Muscle of back (tissue), 11 donors: ENCODE measurements around the gene FNDC3B. TPM values are rescaled to one million over a fixed set of nuclear protein-coding genes. Genes with fewer than 3 reads are reported as not detected.
"Not testable (repeated sequence)": the region's sequence is repeated elsewhere in the genome, so short reads cannot be mapped to it uniquely, and the experiment has no call there.

Experiments used
- DNase-seq, 3 donors: peaks; one replicate each; pipeline versions ENCODE4 v3.0.0 to v3.0.0-alpha.2; 2013
- polyA plus RNA-seq, 10 donors: library from polyadenylated mRNA; unstranded; fragments of 120-200 nt; gene quantifications; one replicate each; pipeline ENCODE4 v1.2.1, GENCODE V29; 2013; ENCODE audit not compliant: insufficient read length in 10 of 10

FNDC3B gene
- polyA plus RNA-seq, 10 donors: 53.2 to 77.3 (median 67.4) TPM

DNA sequence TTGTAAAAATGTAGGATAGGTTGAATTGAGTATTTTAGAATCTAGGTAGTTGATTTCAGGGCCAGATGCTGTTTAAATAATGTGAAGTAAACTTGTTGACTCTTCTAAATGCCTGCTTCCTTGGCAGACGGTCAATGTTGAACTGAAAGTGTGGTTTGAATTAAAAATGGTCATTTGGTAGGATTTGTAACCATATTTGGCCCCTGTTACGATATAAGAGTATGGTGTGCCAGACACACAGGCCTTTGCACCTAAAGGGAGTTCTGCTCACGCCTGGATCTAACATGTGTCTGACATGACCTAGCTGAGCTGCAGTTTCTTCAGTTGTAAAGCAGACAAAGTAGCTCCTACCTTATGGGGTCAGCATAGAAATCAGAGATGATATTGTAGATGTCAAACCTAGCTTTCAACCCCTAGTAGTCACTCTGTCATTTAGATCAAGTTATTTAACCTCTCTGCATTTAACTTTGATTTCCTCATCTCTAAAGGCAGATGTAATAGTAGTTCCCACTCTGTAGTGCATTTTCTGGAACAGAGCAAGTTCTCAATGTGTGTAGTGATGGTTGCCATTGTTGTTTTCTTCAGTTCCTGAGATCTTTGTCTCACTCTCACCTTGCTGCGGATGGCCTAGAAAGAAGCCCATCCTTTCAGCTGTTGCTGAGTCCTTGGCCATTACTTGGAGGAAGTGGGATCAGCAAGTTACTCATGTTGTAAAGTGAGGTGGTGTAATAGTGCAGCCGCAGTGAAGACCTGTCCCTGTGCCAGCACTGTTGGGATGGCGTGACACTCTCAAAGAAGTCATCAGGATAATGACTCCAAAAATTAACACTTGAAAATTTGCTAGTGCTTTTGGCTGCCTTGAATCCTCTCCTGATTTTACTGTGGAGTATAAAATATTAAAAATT, 318.7 kb downstream of the FNDC3B start:
- DNase-seq: peak in 2 of 3 donors; percentile 13 to 28

DNA sequence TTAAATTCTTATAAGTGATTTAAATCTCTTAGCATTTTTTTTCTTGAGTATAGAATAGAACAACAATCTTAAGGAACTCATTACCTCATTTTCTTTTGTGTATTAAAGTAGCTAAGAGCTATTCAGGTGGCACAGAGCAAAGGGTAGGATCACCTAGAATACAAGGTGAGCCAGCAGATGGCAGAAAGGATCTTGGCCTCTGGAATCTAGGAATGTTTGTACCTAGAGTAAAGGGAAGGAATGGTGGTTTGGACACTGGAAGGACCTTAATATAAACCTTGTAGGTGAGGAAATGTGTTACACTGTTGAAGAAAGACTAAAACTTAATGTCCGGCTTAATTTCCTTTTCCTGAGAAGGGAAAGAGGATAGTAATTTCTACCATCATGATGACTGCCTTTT, 319.9 kb downstream of the FNDC3B start:
- DNase-seq: no peak

DNA sequence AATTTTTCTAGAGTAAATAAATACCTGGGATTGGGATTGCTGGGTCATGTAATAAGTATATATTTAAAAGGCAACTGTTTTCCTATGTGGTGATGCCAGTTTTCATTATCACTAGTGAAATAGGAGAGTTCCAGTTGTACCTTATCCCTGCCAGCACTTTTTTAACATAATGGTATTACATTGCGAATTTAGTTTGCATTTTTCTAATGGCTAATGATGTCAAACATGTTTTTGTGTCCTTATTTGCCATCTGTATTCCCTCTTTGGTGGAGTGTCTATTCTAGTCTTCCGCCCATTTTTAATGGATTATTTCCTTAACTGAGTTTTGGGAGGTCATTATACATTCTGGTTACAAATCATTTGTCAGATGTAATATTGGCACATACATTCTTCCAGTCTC, 320.6 kb downstream of the FNDC3B start:
- DNase-seq: no peak

DNA sequence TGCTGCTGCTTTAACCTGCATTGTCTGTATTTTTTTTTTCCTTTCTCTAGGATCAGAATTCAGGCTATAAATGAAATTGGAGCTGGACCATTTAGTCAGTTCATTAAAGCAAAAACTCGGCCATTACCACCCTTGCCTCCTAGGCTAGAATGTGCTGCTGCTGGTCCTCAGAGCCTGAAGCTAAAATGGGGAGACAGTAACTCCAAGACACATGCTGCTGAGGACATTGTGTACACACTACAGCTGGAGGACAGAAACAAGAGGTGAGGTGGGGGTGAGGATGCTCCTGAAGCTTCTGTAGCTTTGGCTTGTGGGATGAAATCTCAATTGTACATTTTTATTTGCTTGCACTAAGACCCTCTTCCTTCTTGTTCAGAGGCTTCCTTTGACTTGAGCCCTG, 323.2 kb downstream of the FNDC3B start:
- DNase-seq: no peak

DNA sequence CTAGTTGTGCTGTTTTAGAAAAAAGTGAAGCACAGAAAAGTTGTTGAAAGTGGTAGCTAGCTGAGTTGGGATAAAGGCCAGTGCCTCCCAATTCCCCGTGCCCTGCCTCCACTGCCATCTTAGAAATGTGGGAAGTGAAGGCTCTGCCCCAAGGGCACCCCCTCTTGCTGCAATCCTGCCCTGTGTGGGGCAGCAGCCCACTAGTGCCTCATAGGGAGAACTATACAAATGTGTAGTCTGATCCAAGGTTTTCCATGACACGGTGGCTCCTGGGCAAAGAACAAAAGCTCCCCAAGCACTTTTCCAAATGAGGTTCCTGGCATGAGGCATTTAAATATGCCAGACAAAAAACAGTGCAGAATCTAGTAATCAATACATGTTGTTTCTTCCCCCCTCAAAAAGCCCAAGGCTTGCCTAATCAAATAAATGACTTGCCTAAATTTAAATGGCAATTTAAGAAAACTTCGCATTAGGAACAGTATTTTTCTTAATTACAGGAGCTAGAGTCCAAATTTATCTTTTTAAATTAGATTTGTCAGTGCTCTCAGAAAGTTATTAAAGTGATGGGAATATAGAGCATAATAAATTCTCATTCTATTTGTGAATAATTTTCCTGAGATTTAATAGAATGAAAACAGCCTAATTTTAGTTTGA, 325.1 kb downstream of the FNDC3B start:
- DNase-seq: no peak

DNA sequence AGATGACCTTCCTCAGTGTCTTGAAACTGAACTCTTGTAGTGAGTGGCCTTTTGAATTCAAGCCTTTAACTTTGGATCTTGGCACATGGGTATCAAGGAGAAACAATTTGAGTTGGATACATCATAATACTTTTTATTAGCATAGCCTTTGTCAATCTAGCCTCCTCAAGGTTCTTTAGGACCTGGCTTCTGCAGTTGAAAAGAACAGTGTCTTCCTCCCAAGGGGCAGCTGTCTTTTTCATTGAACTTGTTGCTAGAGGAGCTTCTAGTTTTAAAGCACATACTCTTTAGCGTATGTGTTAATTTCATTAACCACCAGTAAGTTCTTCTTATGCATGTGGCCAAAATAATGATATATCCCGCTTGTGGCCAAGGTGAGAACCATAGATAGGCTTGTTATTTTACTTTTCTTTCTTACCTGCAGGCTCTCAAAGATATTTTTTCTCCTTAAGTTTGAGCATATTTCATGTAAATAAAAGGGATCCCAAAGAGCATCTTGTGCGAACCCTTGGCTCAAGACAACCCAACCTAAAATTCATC, 325.7 kb downstream of the FNDC3B start:
- DNase-seq: no peak

DNA sequence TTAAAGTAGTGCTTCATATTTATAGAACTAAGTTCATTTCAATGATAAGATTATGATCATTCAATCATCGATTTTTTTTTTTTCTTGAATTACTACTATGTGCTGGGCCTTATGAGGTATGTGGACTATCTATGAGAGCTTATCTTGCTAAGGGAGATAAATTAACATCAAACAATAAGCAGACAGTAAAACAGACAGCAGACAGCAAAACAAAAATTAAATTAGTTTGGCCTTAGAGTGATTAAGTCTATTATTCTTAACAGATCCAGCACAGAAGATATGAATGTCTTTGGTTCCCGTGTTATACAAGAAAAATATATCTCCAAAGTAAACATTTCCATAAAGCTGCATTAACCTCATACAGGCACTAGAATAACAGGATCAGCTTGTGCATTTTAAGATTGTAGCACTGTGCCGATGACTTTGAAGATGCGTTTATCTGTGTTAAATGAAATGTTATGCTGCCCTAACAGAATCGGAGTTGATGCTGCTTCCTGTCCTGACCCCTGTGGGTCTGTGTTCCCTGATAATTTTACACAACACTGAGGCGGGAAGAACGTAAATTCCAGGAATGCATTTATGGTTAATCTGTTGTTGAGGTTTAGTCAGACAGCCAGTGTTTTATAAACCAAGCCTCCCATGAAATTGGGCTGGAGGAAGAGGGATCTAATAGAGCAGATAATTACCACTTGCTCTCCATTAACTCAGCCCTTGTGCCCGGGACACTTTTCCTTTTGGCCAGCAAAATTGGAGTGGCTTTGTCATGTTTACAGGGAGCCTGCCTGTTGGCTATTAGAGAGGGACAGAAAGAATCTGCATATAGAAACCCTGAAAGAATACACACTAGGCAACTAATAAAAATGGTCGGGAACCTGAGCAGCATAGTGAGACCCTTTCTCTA, 328.1 kb downstream of the FNDC3B start:
- no peak for DNase-seq

DNA sequence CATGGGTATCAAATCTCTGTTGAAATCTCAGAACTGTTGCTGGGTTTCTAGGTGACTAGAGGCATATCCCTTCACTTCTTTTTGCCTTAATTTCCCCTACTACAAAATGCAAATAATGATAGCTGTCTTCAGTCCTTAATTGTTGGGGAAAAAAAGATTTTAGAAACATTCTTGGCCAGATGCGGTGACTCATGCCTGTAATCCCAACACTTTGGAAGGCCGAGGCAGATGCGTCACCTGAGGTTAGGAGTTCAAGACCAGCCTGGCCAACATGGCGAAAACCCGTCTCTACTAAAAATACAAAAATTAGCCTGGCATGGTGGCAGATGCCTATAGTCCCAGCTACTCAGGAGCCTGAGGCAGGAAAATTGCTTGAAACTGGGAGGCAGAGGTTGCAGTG, 329.2 kb downstream of the FNDC3B start:
- not testable (repeated sequence) for DNase-seq

DNA sequence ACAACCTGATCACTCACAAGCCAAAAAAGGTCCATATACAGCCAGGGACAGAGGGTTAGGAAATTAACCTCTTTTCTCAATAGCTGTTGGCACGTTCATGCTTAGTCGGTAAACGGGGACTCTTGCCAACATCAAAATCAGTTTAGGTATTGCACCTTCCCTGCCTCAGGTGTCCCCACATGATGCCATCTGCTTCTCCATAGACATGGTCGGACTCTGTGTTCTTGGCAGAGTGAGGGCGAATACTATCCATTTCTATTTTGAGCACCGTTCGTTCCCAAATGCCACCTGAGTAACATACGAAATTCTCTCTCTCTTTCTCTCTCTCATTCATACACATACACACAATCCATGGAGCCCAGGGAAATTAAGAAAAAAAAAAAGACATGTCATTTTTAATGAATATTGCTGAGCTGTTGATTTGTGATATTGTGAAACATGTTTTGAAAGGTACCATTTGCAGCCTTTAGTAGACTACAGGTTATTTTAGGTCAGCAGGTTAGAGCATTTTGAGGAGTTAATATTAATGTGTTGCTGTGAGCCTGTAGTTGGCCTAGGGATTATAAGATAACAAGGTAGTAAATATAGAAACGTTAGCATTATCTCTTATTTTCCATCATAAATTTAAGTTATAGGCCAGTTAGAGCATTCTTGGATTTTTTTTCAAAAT, 330.3 kb downstream of the FNDC3B start:
- no peak for DNase-seq

DNA sequence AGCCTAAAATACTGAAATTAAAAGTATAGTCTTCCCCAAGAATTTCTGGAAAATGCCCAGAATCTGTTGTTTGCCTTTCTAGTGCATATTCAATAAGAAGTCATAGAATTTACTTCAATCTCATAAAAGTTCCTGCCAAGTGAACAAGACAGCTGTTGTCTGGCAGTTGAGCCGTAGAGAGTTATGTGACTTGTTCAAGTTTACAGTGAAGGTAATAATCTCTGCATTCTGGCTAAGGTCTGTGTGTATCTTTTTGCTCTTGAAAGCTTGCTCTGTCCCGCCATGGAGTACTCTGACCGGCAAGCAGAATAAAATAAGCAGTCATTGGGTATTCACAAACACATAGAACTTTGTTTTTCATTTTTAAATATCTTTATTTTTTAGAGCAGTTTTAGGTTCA, 331.0 kb downstream of the FNDC3B start:
- DNase-seq: peak in 2 of 3 donors; percentile 7 to 42

DNA sequence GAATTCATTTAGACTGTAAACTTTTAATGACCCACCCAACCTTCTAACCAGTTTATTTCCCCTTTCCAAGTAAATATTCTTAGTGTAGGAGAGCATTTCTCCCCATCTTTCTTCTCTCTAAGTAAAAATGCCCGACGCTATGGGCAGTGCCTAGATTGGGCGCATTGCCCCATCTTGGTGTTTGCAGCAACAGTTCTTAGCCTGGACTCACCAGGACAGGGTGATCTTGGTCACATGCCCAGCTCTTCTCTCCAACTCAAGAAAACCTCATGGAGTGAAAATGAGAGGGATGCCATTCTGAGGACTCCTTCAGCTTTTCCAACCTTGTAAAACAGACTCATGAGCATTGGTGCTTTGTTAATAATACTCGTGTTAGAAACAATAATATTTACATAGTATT, 332.2 kb downstream of the FNDC3B start:
- DNase-seq: no peak

DNA sequence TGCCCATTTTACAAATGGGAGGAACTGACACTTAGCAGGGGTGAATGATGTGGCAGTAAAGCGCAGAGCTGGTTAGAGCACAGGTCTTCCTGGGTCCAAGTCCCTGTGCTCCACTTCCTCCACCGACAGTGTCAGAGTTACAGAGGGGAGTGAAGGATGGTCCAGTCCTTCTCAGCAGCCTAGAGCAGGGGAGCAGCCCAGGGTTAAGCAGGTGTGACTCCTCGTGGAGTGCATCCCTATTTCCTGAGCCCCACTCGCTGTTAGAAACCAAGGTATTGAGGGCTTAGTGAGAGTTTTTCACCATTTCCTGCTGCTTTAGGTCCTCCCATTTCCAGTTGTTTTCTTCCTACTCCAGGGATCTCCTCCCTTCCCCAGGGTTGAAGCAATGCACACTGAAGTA, 333.5 kb downstream of the FNDC3B start:
- no peak for DNase-seq

DNA sequence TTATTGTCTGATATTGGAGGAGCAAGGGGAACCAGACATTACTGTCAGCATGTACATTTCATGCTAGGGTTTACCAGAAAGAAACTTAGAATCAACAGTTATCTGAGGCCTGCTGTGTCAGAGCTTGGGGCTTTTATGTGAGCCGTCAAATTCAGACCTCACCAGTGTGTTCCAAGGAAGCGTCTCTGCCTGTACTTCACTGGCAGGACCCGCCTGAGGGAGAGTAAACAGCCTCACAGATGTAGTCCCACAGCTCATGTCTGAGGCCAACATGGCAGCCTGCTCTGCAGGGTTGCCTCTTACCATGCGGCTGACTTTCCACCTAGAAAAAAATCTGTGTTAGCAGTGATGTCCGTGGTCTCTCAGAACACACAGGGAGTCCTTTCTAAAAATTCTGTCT, 334.5 kb downstream of the FNDC3B start:
- DNase-seq: no peak

DNA sequence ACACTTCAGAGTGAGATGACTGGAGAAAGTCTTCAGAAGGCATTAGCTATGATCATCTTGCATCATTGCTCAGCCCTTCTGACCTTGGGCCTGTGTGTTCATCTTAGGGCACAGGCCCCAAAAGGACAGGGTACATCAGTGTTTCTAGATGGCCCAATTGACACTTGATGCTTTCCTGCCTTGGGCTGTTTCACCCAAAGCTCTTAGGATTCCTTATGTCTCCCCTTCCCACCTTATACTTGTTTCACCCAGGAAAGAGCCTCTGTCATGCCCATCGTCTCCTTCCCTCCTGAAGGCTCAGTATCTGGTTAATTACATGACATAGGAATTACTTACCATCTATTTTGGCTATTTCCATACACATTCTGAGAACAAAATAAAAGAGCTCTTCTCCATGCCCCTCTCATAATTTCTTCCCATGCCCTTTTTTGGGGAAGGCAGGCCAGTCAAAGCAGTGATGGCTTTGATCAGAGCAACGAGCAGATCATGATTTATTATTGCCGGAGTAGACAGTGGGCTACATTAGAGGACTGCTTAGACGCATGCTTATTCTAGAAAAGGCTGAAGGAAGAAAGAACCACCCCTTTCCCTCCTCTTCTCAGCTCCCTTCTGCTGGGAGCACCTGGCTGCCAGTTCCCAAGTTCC, 335.9 kb downstream of the FNDC3B start:
- no peak for DNase-seq

DNA sequence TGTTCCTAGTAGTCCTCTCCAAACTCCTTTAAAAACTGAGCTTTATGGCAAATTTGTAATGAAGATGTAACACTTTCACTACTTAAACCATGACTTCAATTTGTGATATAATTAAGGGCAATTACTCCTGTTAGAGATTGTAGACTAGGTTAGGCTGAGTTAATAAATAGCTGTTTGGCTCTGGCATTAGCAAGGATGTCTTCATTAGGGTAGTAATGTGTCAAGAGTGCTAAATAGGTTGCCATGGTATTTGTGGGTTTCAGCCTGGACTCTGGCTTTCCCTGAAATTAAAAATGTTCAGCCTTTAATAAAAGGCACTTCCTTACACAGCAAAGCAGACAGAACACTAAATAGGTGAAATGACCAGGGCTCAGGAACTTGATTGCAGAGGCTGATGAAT, 337.0 kb downstream of the FNDC3B start:
- DNase-seq: no peak

DNA sequence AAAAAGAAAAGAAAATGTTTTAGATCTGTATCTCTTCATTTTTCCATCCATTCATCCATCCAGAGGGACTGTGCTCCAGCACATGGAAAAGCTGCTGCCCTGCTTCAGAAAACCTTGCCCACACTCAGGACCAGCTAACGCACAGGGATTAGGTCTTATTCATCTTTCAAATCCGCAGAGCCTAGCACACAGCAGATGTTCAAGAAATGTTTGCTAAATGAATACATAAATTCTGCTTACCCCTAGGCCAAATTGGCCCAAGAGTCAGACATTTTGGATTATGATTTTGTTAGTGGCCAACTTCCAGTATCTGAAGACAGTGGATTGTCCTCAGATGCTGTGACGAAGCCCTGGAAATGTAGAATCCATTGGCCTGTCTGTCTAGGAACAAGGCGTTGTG, 337.5 kb downstream of the FNDC3B start:
- DNase-seq: peak; percentile 25 to 77 (median 51)

DNA sequence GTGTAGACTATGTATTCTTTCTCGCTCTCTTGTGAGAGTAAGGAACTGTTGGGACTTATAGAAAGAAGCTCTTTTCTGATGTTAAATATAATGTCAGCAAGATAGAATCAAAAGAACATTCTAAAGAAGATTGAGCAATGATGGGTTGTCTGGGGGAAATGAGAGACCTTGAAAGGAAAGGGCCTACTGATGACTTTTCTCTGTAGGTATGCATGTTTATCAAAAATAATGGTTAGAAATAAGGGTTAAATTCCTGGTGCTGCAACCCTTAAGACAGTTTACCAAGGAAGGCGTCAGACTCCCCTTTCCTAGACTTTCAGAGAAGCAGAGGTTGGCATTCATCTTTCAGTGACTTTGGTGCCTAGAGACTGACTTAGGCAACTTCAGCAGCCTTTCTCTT, 339.1 kb downstream of the FNDC3B start:
- no peak for DNase-seq

DNA sequence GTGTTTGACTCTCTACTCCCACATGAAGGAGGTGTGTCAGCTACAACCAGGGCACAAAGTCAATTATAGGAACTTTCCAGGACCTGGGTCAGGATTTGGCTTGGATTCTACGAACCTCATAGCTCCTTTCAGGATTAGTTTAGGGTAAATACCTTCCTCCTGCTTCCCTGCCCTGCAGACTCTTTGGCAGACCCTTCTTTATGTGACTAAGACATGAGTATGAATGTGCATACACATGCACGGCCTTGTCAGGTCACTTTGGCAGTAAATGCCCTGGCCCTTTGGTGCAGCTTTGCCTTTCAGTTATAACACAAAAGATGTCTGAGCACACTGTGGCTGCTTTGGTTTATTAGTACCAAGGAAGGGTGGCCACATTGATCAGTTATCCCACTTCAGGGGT, 340.0 kb downstream of the FNDC3B start:
- no peak for DNase-seq

DNA sequence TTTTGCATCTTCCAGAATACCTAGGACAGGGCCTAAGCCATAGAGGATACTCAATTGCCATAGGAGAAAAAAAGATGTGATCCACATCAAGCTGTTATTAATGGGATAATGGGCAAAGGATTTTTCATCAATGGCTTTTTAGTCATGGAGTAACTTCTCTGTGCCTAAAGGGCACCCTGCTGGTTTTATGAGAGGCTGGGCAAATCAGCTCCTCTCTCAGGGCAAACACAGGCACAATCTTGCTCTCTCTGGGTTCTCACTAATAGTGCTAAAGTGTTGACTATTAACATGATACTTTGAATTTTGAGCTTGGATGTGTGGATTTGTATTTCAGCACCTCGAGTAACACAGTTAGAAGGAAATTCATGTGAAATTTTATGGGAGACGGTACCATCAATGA, 341.3 kb downstream of the FNDC3B start:
- DNase-seq: no peak

DNA sequence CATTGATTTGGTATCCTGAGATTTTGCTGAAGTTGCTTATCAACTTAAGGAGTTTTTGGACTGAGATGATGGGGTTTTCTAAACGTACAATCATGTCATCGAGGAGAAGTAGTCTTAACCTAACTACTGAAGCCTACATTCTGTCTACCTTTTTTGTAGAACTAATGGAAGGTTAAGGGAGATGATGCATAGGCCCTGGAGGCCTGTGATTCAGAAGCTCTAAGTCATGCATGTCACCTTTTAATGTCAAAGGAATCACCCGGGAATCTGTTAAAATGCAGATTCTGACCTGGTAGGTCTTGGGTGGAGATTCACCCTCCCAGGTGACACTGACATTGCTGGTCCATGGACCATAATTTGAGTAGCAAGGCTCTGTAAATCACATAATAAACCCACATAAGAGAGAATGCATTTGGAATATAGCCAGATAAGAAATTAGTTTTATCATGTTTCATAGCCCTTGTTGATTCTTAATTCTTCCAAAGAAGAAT, 344.0 kb downstream of the FNDC3B start:
- no peak for DNase-seq

DNA sequence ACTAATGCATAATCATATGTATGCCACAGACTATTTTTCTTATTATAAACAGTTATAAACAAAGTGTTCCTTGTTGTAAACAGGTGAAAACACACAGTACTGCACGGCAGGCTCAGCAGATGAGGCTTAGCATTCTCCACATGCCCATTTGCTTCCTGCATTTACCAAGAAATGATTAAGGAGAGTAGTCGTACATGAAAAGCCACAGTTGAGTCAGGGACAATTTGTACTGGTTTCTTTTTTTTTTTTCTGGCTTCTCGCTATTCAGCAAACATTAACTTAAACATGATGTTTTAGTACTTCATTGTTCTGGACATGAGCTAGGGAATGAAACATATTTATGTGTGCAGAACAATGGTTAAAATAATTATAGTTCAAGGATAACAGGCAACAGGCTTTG, 345.5 kb downstream of the FNDC3B start:
- DNase-seq: no peak
